AG10803 (cell line): ENCODE results near the gene CTNNA2.
A peak's percentile ranks its signal among the peaks of the same experiment; 100 is the strongest.

Source experiments
- DNase-seq: peaks from one replicate; pipeline ENCODE4 v3.0.0; 2010; ENCODE audit warnings: low read depth
- H3K4me3 ChIP-seq: 2 replicates; pipeline ENCODE4 v1.5.1; 2011; ENCODE audit warnings: mild to moderate bottlenecking, low read length, control low read depth
- CTCF ChIP-seq: conservative IDR thresholded peaks from 2 replicates; pipeline ENCODE4 v1.5.1; 2011; ENCODE audit warnings: mild to moderate bottlenecking, low read length, control low read depth, inconsistent platforms

CTNNA2 gene

GRCh38 chr2:79715338-79715737, 202.5 kb downstream of the CTNNA2 start:
- no peak for TF ChIP-seq CTCF
- no peak for DNase-seq
- H3K4me3 ChIP-seq = no peak overlapping the region

GRCh38 chr2:79716266-79716665, 203.4 kb downstream of the CTNNA2 start:
- no peak for TF ChIP-seq CTCF
- H3K4me3 ChIP-seq = no peak overlapping the region
- DNase-seq = no peak

- TF ChIP-seq CTCF = 0 out of 2 replicates have a peak, but pooled peaks have one; percentile 21
- DNase-seq = peak; percentile 94
- no peak overlapping the region for H3K4me3 ChIP-seq
Observed at GRCh38 chr2:79717364-79718007, 204.6 kb downstream of the CTNNA2 start.

- no peak for DNase-seq
- no peak overlapping the region for H3K4me3 ChIP-seq
- TF ChIP-seq CTCF = no peak
Observed at GRCh38 chr2:79721061-79721460, 208.2 kb downstream of the CTNNA2 start.

- TF ChIP-seq CTCF = no peak
- DNase-seq = peak; percentile 49
- no peak overlapping the region for H3K4me3 ChIP-seq
Observed at GRCh38 chr2:79721966-79722365, 209.1 kb downstream of the CTNNA2 start.

GRCh38 chr2:79723830-79724229, 211.0 kb downstream of the CTNNA2 start:
- H3K4me3 ChIP-seq = no peak overlapping the region
- no peak for TF ChIP-seq CTCF
- peak; percentile 99 for DNase-seq

- no peak for DNase-seq
- TF ChIP-seq CTCF = no peak
- no peak overlapping the region for H3K4me3 ChIP-seq
Observed at GRCh38 chr2:79729532-79729931, 216.7 kb downstream of the CTNNA2 start.
